Measurements from ENCODE around the gene RHBG.

RHBG gene

DNA sequence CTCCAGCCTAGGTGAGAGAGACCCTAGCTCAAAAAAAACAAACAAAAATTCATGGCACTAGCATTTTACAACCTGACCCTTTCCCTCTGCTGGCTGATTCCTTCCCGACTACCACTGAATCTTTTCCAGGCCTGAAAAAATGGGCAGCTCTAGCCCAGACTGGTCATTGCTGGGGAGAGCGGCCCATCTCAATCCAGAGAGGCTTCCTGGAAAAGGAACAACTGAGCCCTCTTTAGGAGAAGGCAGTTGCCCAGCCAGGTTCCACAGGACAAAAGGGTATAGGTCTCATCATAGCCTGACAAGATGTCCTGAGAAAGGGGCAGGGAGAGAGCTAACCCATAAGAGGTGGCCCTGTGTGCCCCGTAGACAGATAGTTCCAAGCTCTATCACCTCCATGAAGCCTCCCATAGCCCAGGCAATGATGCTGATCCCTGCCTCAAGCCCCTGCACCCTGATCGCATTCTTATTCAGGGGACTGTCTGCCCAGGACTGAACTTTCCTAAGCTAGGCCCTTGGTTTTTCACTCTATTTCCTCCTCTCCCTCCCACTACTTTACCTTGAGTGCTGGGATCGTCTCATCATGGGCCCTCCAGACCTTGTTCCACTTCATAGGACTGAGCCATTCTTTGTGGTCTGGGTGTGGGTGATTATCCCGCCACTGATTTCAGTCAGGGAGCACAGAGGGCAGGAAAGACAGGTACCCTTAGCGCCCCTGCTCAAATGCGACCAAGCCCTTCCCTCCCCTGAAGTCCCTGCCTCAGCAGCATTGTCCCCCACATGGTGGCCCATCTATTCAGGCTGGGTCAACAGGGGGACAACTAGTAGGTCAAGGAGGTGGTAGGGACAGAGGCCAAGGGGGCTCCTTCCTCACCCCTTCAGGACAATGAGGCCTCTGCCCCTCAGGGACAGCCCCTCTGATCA is 18.2 kb downstream of the RHBG start:
- DNase-seq, result no peak

DNA sequence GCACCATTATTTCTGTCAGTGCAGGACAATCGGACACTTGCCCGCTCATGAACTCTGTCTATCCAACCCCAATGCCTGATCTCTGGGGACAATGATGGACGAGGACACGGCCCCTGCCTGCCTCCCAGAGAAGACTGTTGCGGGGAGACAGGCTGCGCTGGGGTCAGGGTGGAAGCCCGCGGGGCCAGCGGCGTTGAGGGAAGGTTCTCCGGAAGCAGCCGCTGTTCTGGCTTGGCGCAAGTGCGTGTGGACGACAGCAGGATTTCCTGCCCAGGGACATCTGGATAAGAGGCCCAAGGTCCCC is 18.8 kb downstream of the RHBG start:
- DNase-seq, result no peak

DNA sequence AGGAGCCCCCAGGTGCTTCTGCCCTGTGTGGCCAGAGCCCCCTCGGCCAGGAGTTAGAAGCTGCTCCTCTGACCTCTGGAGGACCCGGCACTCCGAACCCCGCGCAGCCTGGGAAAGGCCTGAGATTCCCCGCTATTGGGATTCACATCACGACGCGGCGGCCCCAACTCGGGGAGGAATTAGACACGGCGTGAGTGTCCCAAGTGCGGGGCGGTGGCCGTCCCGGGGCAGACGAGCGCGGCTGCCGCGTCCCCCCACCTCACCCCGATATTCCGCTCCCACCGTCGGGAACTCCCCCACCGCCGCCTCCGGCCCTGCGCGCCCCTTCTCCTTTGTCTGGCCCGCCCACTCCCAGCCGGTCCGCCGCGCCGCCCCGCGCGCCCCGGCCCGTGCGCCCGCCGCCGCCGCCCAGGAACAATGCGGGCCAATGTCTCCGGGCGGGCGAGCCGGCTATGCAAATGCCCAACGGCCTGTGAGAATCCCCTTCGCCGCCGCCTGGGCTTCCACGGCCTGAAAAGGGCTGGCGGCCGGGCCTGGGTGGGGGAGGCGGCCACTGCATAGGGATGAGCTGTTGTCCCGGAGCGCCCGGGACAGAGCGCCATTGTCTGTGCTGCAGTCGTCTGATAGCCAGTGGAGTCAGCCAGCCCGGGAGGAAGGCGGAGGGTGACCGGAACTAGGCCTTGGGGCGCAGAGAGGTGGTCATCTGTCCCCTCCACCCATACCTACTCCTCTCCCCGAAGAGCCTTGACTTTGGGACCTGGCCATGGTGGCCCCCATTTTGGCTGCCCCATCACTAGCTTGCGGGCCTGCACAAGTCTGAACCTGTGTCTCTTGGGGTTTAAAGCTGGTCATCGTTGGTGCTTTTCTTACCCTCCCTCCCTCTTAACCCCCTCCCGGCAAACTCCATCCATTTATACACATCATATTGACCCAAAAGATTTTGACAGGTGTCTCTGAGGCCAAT is 19.4 kb downstream of the RHBG start:
- DNase-seq, result no peak

DNA sequence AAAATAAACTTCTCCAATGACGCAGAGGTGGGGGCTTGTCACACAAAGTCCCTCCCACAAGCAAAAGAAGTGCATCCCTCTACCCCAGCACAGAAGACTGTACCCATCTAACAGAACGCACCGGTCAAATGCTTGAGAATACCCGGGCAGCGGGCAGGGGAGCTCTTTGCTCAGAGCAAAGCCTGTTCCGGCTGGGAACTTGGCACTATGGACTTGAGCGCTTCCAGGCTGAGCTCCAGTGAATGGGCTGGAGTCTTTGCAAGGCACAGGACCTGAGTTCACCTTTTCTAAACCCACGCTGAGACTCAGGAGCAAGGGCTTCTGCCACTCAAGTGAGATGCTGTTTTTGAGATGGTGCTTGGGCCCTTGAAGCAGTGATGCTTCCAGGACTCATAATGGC is 20.3 kb downstream of the RHBG start:
- no peak for DNase-seq

DNA sequence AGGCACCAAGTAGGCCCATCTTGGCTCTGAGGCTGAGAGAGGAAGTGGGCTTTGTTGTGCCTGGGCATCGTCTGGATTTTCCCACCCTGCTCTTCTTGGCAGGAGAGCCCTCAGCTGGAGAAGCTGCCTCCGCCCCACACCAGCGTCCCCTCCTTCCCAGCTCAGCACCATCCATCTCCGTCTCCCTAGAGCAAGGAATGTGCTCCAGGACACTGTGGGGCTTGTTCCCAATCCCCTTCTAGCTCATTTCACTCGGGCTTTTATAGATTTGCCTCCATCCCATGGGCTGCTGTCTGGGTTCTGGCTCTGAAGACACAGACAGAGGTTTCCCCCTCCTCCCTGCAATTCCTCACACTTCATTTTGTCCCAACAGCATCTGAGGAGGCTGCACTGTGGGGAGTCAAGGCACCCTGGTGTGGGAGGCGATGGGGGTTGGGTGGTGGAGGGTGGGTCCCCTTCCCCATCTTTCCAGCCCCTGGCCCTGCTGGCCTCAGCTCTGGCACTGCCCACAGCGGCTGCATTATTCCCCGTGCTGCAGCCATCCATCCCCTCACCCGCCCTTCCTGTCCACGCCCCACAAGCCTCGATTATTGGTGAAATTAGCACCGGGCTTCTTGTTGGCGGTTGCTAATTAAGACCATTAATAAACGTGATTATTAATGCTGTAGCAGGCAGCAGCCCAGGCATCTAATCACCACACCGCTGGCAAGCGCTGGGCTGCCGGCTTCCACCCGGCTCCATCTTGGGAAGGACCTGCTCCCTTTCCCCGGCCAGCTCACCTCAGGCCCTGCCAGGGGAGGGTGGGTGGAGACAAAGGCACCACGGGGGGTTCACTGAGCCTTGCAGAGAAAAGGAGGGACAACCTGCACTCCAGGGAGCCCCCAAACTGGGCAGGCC is 21.7 kb downstream of the RHBG start:
- no peak for DNase-seq

DNA sequence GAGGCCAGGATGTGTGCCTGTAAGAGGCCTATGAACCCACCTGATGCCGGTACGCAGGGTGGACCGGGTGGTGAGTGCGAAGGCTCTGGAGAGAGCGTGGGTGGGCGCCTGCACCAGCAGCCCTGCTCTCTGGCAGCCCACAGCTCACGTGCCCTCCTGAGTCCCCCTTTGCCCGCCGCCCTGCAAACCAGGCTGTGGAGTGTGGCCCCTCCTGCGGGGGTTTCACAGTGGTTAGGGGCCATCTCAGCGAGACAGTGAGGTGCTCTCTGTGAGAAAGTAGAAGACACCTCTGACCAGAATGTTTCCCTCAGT is 22.3 kb downstream of the RHBG start:
- no peak for DNase-seq

DNA sequence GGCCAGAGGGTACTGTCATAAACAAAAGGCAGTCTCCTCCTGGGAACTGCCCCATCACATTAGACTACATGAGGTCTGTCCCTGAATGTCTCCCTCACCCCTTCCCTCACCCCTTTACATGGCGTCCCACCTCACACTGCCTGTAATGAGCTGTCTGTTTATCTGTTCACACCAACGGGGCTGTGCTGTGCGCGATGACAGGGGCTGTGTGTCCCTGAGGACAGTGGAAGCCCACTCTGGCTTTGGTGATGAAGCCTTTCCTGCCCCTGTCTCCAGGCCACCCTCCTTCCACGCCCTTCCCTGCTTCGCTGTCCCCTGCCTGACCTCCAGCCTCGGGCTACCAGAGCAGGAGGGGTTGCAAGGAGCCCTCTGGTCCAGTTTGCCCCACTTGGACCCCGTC is 22.7 kb downstream of the RHBG start:
- DNase-seq, result no peak

DNA sequence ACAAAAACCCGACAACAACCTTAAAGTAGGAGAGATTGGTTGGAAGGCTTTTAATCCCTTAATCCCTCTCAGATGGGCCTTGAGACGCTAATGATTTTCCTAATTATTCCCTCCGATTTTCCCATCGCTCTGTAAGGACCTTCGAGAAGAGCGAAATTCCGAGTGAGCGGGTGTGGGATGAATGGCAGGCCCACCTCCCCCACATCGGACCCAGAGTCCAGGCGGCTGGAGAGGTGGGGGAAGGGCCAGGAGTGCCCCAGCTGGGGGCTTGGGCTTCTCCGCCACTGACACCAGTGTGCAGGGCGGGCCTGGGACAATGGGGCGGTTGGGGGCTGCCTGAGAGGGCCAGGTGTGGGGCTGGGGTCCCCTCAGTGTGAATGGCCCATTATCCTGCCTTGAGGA is 23.4 kb downstream of the RHBG start:
- no peak for DNase-seq

DNA sequence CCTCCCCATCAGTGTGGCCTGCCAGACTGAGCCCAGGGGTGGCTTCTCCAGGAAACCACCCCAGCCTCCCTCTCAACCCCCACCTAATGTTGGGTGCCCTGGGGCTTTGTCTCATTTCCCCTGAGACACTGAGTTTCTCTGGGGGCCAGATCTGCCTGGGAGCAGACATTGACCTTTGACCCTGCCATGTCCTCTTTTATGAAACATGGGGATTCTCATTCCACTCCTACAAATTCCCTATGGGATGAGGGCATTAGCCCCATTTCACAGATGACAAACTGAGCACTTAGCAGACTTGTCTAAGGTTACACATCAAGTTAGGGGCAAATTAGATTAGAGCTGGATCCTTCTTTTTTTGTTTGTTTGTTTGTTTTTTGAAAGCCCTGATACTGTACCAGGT is 24.1 kb downstream of the RHBG start:
- DNase-seq, result no peak

DNA sequence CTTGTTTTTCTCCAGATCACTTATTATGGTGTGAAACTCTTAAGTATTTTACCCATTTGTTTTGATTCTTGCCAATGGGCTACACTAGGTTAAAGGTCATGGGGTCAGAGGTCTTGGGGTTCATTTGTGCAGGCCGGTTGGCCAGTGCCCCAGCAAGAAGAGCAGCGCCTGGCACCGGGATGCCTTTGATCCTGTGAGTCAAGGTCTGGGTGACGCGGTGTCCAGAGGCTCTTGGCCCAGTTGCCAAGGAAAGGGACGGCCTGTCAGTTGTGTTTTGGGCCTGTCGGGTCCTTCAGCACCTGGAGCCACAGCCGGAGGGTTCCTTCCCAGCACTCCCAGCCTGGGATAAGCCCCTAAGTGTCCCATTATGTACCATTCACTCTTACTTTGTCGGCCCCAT is 25.1 kb downstream of the RHBG start:
- no peak for DNase-seq

DNA sequence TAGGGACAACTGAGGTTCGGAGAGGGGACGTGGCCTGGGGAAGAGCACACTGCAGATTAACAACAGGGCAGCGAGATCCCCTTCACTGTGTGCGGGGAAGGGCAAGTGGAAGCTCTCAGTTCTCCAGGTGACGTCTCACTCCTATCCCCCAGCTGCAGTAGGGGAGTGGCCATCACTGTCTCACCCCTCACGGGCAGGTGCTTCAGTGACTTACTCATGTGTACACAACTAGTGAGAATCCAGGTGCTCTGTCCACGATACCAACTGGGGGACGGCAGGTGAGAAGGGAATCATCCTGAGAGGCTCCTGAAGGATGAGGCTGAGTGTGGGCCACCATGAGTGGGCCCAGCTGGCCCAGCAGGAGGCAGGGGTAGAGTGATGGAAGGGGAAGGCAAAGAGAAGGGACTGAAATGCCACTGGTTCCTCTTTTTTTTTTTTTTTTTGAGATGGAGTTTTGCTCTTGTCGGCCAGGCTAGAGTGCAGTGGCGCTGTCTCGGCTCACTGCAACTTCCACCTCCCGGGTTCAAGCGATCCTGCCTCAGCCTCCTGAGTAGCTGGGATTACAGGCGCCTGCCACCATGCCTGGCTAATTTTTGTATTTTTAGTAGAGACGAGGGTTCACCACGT is 25.9 kb downstream of the RHBG start:
- DNase-seq, result no peak

DNA sequence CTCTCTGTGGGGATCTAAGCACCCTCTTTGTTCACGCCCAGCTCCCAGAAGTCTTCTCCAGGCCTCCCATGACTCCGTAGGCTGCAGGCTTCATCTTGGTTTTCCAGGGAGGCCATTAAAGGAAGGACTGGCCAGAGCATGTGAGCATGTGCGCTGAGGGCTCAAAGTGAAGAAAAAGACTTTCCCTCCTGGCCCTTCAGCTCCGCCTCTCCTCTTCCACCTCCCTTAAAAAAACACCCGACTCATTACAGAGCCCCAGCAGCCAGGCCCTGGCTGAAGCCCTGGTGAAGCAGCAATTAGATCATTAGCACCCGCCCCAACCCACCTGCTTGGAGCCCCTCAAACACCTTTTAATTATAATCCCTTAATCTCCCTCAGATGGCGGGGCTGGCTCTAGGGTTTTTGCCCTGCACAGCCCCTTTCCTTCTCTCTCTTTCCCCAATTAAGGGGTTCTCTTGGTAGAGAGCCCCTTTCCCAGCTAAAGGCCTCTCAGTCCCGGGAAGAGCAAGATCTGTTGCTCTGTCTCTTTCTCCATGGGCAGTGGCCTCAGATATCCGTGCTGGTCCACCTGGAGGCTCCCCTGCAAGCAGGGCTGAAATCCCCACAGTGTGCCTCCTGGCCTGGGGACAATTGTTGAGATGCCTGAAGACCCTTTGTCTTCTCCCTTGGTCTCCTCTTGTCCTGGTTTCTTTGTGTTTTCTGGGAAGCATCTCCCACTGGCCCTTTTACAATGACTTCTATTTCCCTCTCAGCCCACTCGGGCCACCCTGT is 30.5 kb downstream of the RHBG start:
- no peak for DNase-seq

DNA sequence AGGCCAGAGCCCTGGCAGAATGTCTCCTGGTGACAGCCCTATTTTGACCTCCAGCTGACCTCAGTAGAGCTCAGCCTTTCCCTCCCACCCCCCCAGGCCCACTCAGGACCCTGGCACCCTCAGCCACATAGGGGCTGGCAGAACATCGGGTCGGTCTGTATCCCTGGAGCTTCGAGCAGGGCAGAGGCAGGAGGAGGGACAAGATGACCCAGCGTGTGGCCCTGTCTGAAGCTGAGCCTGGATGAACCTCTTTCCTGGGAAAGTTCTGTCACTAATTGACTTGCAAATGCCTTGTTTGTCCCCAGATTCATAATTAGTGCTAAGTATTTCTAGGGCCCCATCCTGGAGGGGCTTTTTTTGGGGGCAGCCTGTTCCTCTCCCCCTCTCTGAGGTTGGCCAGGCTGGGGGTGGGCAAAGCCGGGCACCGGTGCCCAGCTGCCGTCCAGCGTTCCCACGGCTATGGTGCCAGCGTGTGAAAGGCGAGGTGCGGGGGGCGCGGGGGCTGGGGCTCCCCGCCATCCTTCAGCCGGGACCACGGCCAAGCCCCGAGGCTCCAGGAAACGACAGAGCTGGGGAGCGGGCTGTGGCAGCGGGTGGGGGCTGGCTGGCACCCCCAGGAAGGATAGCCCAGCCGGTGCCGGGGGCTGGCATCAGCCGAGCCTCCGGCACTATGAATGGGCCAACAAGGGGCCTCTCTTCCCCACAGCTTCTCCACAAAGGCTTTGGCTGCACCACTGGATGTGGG is 31.4 kb downstream of the RHBG start:
- no peak for DNase-seq

DNA sequence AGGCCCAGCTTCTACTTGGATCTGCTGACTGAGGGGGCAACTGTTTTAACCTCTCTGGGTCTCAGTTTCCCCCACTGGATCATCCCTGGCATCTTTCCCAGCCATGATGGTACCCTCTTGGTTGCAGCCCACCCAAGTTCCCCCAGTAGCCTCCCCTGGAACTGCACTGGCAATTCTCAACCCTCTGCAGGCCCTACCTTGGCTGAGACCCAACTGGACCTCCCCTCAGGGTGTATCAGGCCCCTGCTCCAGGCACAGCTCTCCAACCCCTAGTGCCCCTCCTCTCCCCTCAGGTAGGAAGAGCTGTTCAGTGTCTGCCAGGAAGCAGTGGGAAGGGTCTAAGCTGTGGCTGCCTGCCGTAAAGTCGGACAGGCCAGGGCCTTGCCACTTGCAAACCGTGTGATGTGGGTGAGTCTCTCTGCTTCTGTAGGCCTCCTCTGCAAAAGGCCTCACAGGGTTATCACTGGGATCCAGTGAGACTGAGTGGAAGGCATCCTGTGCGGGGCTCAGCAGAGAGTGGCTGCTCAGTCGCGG is 32.1 kb downstream of the RHBG start:
- DNase-seq, result no peak

DNA sequence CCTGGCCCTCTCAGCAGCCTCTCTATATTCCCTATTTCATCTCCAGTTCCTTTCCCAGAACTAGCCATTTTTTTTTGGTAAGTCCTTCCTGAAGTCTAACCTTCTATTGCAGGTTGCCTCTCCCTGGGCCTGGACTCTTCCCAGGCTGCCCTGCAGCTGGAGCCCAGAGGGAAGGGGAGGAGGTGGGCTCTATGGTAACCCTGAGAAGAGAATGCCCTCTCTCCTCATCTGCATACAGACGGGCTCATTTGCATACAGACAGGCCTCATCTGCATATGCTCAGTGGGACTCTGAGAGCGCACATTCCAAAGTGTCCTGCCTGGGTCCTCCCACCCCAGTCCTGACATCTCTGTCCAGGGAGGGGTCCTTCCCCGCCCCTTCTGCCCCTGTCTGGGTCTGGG is 32.7 kb downstream of the RHBG start:
- DNase-seq, result no peak

DNA sequence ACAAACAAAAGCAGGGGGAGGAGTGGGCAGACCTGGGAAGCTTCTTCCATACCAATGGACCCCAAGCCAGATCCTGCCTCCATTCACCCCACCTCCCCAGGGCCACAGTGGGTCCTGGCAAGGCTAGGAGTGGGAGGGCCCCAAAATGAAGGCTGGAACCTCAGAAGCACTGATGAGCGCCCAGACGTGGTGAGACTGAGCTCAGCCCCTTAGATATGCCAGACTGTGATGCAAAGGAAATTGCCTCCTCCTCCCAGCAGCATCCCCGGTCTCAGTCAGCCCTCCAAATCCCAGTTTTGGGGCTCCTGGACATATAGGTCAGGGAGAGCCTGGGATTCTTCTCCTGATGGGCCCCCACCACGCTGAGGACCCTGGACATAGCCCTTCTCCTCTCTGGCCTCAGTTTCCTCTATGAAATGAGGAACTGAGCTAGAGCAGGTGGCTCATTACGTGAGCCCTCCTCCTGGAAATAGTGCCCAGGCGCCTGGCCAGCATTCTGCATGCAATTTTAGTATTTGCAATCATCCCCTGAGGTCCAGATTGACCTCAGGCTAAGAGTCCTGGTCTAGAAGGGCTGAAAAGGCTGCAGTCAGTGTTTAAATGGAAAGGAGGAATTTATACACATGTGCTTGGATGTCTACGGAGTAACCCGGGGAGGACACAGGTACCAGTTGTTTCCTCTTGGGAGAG is 33.5 kb downstream of the RHBG start:
- no peak for DNase-seq

DNA sequence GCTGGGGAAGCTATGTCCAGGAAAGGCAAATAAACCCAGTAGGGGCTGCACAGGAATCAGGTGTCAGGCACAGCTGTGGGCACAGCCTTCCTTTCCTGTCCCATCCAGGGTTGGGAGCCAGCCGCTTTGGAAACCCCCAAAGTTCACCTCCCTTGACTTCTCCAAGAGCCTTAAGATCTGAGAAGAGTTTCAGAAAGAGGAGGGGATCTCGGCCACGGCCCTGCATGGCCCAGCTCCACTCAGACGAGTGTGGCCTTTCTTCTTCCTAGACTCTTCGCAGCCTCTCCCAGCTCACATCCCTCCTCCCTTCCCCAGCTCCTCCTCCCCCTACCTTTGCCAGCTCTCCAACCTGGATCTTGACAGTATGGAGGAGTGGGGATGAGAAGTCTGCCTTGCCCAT is 36.7 kb downstream of the RHBG start:
- no peak for DNase-seq

DNA sequence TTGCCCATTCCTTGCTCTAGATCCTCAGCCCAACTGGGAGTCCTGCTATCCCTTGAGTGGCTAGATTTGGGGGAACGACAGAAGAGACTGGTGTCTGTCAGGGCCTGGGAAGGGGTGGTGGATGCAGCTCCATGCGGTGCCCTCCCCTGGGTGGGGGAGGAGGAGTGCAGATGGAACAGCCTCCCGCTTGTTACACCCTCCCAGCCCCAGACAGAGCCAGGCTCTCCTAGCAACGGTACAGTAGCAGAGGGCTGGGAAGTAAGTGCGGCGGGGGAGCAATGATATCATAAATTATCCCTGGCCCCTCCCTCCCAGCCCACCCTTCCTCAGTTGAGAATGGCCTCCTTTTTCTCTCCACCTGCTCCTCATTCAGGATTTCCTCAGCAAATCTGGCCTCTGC is 37.2 kb downstream of the RHBG start:
- no peak for DNase-seq

DNA sequence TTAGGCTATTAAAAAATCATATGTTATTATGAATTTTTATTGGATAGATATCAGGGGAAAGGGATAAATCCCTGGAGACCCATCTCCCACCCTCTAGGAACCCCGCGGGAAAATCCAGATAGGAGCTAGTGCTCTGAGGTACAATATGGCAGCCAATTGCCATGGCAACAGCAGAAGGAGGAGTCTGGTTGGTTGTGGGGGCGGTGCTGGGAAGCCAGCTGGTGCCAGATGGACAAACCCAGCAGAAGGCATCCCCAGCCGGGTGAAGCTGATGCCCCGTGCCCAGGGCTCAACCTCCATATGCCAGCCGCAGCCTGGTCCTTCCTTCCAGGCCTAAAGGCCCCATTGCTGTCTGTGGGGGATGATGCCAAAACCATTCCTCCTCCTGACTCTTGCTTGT is 38.3 kb downstream of the RHBG start:
- DNase-seq, result no peak

DNA sequence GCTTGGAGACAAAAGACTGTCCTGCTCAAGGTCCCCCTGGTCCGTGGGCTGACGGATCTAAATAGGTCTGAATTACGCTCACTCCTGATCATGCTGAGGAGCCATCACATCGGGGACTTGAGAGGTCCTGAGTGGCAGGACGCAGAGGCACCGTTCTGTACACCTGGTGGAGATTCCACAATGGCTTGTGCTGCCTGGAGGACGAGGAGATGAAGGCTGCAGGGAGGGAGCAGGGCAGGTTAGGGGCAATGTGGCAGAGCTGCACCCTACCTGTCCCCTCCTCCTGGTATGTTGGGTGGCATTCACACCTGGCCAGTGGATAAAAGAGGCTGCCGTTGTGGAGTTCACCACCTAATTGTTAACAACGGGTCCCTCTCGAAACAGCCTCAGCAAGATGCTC is 38.7 kb downstream of the RHBG start:
- DNase-seq, result no peak
